ENCODE measurements around the gene EXOSC10. TPM values are rescaled to one million over a fixed set of nuclear protein-coding genes. Genes with fewer than 3 reads are reported as not detected.

The EXOSC10 gene
- total and polyA plus RNA-seq, 2 of the 4 experiments (the other 2 are of a cell fraction), result 64.5 to 66.0 TPM

DNA sequence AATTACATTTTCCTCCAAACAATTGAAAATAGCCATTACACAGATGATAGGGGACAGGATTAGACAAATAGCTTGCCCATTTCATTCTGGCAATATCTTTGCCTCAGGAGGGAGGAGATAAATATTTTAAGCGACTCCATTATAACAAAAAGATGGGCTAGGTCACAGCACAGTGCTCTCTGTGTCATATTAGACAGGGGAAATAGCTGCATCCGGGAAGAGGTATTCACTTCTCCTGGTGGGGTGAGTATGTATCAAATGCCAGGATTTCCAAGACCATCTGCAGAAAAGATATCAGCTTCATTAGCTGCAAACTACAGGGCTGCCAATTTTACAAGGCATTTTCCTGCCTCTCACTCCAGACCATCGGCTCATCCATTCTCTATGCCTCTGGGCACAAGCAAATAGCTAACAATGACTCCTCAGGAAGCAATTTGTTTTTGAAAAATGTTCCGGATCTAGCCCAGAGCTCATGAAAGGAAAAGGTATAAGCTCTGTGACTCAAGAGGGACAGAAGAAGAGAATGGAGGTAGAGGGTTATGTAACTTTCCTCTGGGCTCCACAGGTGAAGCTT lies 47.6 kb upstream of the EXOSC10 start:
- Histone ChIP-seq H3K4me2 (ENCODE audit: low read depth, low read length) (no peak overlapping the region), H2BK20ac (ENCODE audit: low read depth, low read length) (no peak overlapping the region), H3K9me3 (ENCODE audit: control insufficient read depth, insufficient read depth, low read length) (no peaks in the 10 kb centered on the region), H4K20me1 (ENCODE audit: insufficient read depth, low read length) (no peaks in the 10 kb centered on the region), H3K9me1 (ENCODE audit: insufficient read depth, low read length) (peaks cover 3% of the 10 kb centered on the region; the same call in 1 of the 2 replicates), H3K27me3 (ENCODE audit: control insufficient read depth, insufficient read depth, low read length) (no peaks in the 10 kb centered on the region), H3K4me3 (ENCODE audit: insufficient read depth, low read depth, low read length) (no peak overlapping the region), H3K4me1 (ENCODE audit: control insufficient read depth, insufficient read depth, low read length) (peaks cover 2% of the 10 kb centered on the region), H4K91ac (ENCODE audit: insufficient read depth, low read depth, low read length) (no peak overlapping the region), H2BK5ac (ENCODE audit: low read depth, low read length, poor library complexity, severe bottlenecking) (no peak overlapping the region), H4K5ac (ENCODE audit: low read depth, low read length) (no peak overlapping the region), H3K23ac (ENCODE audit: low read depth, low read length) (no peak overlapping the region), H3K4ac (ENCODE audit: low read depth, low read length) (no peak overlapping the region), H3K79me1 (ENCODE audit: low read depth in 1 of 2, low read length in 2 of 2) (peaks cover 0 to 3% of the 10 kb centered on the region in 2 experiments; a peak in 1 of 4 replicates), H2AK5ac (ENCODE audit: low read depth, low read length) (no peak overlapping the region), H2BK15ac (ENCODE audit: low read depth, low read length) (no peak overlapping the region), H3K14ac (replicated peaks; ENCODE audit: low read depth, low read length) (no peak overlapping the region), H3K36me3 (ENCODE audit: control insufficient read depth, insufficient read depth, low read length) (peaks cover 31% of the 10 kb centered on the region), H4K8ac (ENCODE audit: low read depth in 2 of 2, low read length in 2 of 2) (no peak overlapping the region), H3K9ac (ENCODE audit: low read depth, low read length) (no peak overlapping the region), H3K56ac (ENCODE audit: extremely low read depth, insufficient read depth, low read length) (no peak overlapping the region), H2BK120ac (ENCODE audit: low read depth, low read length) (no peak overlapping the region), H2AFZ (replicated peaks; ENCODE audit: low read length, poor library complexity) (no peak overlapping the region), H3K18ac (ENCODE audit: low read depth, low read length) (no peak overlapping the region), H3K27ac (ENCODE audit: insufficient read depth, low read length) (no peak overlapping the region), H2AK9ac (replicated peaks; ENCODE audit: low read depth, low read length, poor library complexity) (no peak overlapping the region)
- no CpG with 5 or more reads among the region's 4 CpGs for WGBS, 2 experiments (ENCODE audit: extremely low coverage in 2 of 2, insufficient read length in 1 of 2)
- ChIA-PET CTCF (no interaction called here), POLR2A (ENCODE audit: unreplicated experiment) (no interaction called here)
- peak; percentile 62 for ATAC-seq (ENCODE audit: low read depth)
- peak; percentile 34 for DNase-seq
- dilution Hi-C loops (cut with HindIII; ENCODE audit: low sequenced_read_pairs, unreplicated experiment) (no loop called here), in situ Hi-C loops (cut with MboI; ENCODE audit: low sequenced_read_pairs) (no loop called here), intact Hi-C loops (cut with micrococcal nuclease) (no loop called here)
- BruUV-seq (replicated peaks), result no TSS peak
- no peak for TF ChIP-seq RAD21 (IDR thresholded peaks at IDR 0.05; ENCODE audit: low read length)

All from IMR-90 (cell line).